ENCODE measurements around the gene LRRC73.
"Not testable (repeated sequence)": the region's sequence is repeated elsewhere in the genome, so short reads cannot be mapped to it uniquely, and the experiment has no call there.

LRRC73 gene

GRCh38 chr6:43491750-43492661 is 18.1 kb downstream of the LRRC73 start:
- peak; percentile 80 for DNase-seq

- DNase-seq = no peak
Measured at GRCh38 chr6:43490523-43490939, 19.6 kb downstream of the LRRC73 start.

GRCh38 chr6:43489277-43490072 is 20.7 kb downstream of the LRRC73 start:
- DNase-seq = peak; percentile 70

GRCh38 chr6:43488667-43489276 is 21.4 kb downstream of the LRRC73 start:
- no peak for DNase-seq

DNA sequence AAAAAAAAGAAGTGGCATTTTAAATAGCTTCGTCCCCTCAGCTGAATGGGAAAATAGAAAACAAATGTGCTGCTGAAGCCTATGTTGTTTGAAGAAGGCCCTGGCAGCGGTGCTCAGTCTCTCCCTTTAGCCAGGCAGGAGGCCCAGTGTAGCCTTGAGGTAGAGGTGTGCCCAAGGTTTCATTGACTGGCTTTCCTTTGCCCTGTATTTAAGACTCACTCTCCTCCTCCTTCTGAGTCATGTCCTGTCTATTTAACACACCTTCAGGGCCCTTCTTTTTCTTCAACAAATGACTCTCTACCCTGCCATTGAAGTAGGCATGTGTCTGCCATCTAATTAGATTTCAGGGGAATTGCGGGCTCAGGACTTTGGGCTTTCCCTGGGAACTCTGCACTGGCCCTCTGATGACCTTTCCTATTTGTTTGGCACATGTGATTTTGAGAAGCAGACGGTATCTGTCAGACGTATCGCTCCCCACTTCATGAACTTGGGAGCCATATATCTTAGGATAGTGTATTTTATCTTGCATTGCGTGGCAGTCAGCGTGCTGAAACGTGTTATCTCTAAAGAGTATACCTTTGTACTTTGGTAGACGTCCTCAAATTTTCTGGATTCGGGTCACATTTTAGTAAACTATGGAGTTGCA is 28.4 kb downstream of the LRRC73 start:
- no peak for DNase-seq

DNA sequence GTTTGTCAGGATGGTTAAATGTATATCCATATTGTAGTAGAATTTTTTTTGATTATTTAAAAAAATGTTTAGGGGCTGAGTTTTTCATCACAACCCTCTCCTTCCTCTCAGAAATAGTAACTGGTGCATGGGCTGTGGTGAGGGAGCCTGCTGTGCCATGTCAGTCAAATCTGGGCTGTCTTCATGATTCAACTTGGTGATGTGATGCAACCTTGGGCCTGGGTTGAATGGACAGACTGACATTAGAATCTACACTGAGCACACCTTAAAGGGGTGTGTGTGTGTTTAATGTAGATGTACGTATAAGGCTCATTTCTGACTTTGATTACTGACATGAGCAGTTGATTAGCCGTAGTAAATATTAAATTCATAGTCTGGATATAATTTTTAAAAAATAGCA is 29.1 kb downstream of the LRRC73 start:
- DNase-seq = no peak

GRCh38 chr6:43478008-43478372 is 32.2 kb downstream of the LRRC73 start:
- no peak for DNase-seq

DNA sequence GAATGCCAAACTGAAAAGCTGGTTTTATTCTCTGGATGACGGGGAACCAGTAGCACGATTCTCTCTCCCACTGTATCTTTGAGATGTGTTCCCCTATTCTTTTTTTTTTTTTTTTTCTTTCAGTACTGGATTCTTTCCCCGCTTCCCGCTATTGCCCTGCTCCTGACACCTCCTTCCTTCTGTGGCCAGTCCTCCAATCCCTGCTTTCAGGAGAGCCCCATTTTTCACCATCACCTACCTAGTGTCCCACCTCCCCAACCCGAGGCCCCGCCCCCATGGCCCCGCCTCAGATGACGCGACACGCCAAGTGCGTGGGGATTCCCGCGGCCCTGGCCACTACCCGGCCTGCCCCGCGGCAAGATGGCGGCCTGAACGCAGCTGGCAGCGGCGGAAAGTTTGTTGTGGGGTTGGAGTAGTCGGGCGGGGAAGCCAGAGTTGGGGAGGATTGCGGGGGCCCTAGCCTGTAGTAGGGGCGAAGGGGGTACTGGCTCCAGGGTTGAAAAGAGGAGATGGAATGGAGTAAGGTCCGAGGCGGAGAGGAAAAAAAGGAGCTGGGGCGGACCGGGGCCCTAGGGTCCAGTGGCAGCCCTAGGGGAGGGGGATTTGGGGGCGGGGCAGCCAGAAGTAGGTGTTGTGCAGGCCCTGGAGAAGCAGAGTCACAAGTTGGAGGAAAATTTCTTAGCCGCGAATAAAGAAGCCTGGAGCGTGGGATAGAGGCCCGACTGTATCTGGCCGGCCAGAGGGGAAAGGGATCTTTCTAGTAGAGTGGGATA is 32.7 kb downstream of the LRRC73 start, which contains the start of gene TJAP1:
TJAP1 (plus strand) TSS at position 336 of the 773 bp plus-strand sequence. CDS start 21,432 bp downstream, outside the sequence.
- DNase-seq = peak; percentile 95

DNA sequence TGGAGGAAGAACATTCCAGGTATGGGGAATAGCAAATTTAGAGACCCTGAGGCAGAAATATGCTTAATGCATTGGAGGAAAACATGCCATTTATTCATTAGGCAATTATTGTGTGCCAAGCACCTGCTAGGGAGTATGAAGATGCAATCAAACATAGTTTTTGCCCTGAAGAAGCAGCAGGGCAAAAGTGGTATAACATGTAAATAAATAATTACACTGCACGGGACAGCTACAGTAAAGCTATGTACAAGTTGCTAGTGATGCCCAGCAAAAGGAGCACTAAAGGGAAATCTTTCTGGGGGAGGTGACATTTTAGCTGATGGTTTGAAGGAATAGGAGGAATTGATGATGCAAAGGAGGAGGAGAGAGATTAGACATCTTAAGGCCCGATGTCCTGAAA is 33.4 kb downstream of the LRRC73 start:
- DNase-seq = no peak

GRCh38 chr6:43475516-43475915 is 34.6 kb downstream of the LRRC73 start:
- no peak for DNase-seq

GRCh38 chr6:43472515-43472914 is 37.6 kb downstream of the LRRC73 start:
- no peak for DNase-seq

GRCh38 chr6:43471399-43471798 is 38.7 kb downstream of the LRRC73 start:
- no peak for DNase-seq

GRCh38 chr6:43469947-43470346 is 40.2 kb downstream of the LRRC73 start:
- DNase-seq = no peak

- no peak for DNase-seq
Measured at GRCh38 chr6:43468748-43469681, 41.1 kb downstream of the LRRC73 start.

GRCh38 chr6:43468240-43468639 is 41.9 kb downstream of the LRRC73 start:
- no peak for DNase-seq

DNA sequence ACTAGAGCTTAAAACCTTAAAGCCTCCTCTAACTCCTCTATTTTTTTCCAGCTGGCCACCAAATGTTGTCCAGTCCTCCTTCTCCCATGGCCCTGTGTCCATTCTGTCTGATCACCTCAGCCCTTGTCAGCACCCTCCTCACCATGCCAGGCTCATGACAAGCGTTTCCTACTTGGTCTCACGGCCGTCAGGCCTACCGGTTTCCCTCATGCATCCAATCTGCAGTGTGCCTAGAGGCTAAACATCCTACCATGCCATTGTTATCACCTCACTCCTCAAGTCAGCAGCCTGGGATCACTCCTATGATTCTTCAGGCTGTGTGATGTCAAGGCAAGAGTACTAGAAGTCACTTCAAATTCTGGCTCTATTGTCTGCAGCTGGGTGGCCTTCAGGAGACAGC is 42.4 kb downstream of the LRRC73 start:
- DNase-seq = no peak

DNA sequence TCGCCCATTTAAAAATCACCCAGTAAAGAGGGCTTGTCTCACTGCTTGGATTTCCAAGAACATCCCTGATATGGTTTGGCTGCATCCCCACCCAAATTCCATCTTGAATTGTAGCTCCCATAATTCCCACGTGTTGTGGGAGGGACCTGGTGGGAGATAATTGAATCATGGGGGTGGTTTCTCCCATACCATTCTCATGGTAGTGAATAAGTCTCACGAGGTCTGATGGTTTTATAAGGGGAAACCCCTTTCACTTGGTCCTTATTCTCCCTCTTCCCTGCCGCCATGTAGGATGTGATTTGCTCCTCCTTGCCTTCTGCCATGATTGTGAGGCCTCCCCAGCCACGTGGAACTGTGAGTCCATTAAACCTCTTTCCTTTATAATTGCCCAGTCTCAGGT is 42.9 kb downstream of the LRRC73 start:
- DNase-seq = not testable (repeated sequence)

GRCh38 chr6:43465948-43466347 is 44.2 kb downstream of the LRRC73 start:
- DNase-seq = no peak

GRCh38 chr6:43464337-43464736 is 45.8 kb downstream of the LRRC73 start:
- DNase-seq = no peak

- DNase-seq = no peak
Measured at GRCh38 chr6:43461936-43462335, 48.2 kb downstream of the LRRC73 start.

GRCh38 chr6:43460032-43460431 is 50.1 kb downstream of the LRRC73 start:
- DNase-seq = no peak

Data from left hindlimb (tissue), 1 donor.